Activated T-helper 1 cell treated with Interleukin-2 at 50 U/mL for 16 hours (primary cell): ENCODE measurements around the gene SLC2A13.
"Not testable (repeated sequence)": the region's sequence is repeated elsewhere in the genome, so short reads cannot be mapped to it uniquely, and the experiment has no call there.

Experiments used
- DNase-seq: peaks from one replicate; pipeline ENCODE4 v3.0.0-alpha.2; 2020; ENCODE audit warnings: low read depth

Gene SLC2A13

DNA sequence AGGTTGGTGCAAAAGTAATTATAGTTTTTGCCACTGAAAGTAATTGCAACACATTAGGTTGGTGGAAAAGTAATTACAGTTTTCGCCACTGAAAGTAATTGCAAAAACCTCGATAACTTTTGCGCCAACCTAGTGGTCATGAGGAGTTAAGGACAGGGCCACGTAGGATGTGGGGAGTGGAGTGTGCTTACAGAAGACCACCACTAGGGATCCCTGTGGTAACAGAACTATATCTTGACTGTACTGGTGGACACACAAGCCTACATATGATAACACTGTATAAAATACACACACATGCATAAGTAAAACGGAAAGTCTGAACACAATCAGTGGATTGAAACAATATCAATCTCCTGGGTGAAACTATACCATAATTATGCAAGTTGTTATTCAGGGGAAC, 298.8 kb downstream of the SLC2A13 start:
- no peak for DNase-seq

GRCh38 chr12:39805651-39806050, 300.2 kb downstream of the SLC2A13 start:
- no peak for DNase-seq

DNA sequence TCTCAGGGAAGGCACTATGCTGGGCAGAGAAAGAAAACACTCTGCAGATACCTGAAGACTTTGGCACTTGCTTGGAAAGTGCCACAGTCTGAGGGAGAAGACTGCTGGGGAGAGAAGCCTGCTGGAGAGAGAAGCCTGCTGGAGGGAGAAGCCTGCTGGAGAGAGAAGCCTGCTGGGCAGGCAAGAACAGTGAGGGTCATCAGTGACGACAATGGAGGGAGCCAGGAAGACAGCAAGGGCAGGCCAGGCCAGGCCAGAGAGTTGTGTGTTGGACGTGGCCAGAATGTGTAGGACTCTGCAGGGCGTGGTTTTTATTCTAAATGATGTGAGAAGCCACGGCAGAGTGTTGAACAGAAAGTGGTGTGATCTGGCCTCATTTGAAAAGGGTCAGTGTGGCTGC, 301.0 kb downstream of the SLC2A13 start:
- DNase-seq, result no peak

DNA sequence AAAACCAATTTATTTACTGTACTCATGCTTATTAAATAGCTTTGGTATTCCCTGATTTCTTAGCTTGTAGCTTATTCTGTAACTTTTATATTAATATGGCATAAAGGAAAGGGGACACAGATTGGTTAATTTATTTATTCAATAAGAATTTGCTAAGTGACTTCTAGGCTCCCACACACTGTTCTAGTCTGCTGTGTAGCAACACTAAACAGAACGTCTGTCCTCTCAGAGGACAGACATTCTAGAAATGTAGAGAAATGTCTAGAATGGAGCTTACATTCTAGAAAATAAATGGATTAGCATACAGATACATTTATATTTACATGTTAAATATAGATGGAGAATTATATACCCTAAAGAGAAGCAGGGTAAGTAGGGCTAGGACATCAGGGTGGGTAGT, 301.4 kb downstream of the SLC2A13 start:
- no peak for DNase-seq

DNA sequence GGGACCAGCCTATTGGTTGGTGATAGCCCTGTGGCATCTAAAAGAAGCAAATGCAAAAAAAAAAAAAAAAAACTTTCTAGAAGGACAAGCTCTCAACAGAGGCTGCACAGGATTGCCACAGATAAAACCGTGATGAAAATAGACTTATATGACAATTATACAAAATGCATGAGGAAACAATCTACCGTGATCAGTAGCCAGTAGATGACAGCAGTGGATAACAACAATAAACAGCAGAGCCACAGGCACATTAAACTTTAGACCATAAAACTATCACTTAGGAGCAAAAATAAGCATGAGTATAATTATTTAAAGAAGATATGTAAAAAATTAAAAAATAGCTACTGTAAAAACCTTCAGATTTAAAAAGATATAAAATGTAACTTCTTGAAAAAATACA, 302.7 kb downstream of the SLC2A13 start:
- DNase-seq, result no peak

DNA sequence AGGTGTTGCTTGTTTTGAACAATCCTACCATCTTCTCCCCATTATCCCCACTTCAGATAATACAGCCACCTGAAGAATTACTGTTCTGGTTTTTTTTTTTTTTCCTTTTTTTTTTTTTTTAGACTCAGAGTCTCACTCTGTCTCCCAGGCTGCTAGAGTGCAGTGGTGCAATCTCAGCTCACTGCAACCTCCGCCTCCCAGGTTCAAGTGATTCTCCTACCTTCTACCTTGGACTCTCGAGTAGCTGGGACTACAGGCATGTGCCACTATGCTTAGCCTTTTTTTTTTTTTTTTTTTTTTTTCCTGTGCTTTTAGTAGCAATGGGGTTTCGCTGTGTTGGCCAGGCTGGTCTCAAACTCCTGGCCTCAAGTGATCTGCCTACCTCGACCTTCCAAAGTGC, 306.9 kb downstream of the SLC2A13 start:
- no peak for DNase-seq

DNA sequence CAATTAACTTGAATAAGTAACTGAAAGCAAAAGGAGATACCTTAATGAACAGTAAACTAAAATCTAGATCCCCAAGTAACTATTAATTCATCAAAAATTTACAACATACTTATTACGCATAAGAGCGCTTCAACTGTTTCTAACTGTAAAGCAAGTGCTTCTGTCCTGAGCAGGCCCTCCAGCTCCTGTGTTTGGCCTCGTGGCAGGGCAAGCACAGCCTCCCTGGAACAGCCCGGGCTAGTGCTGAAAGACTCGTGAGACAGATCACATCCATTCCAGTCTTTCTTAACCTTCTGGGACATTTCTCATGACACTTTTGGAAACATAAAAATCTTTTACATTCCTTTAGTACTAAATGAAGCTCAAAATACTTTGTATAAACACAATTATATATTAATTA, 307.5 kb downstream of the SLC2A13 start:
- DNase-seq, result no peak

DNA sequence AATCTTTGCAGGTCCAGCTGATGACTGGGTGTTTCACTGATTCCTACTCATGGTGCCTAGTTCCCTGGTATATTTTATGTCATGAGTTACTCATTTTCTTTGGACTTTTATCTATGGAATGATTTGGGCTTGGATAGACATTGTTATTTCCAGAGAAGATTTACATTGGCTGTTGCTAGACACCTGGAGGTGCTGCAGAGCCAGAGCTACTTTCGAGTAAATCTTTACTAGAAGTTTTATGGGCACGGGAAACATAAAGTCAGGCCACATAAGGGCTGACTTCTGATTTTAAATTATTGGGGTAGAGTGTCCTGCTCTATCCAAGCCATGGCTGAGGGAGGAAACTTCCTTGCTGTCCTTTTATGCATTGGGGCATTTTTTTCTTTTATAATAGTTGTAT, 310.4 kb downstream of the SLC2A13 start:
- DNase-seq, result no peak

DNA sequence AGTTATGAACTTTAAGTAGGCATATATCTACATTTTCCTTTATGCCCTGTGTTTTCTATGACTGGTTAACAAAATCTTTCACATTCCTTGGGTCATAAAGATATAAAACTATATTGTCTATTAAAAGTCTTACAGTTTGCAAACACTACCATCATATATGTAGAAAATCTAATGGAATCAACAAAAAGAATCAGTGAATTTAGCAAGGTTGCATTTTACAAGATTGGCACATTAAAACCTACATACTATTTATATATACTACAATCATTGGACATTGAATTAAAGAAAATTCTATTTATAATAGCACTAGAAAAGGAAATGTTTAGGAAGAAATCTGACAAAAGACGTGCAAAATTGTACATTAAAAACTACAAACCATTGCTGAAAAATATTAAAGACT, 312.9 kb downstream of the SLC2A13 start:
- no peak for DNase-seq

- no peak for DNase-seq
Observed at GRCh38 chr12:39788239-39788638, 317.6 kb downstream of the SLC2A13 start.

- not testable (repeated sequence) for DNase-seq
Observed at GRCh38 chr12:39785814-39786213, 320.1 kb downstream of the SLC2A13 start.

DNA sequence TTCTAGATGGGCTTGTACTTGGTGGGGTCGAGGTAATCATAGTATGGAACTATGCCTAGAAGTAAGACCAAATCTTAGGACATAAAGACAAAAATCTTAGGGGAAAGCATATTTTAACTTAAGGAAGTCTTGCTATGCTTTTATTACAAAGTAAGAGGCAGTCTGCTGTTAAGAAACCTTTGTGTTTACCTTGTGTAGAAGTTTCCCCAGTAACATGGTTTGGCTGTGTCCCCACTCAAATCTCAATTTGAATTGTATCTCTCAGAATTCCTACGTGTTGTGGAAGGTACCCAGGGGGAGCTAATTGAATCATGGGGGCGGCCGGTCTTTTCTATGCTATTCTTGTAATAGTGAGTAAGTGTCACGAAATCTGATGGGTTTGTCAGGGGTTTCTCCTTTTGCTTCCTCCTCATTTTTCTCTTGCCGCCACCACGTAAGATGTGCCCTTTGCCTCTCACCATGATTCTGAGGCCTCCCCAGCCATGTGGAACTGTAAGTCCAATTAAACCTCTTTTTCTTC, 323.8 kb downstream of the SLC2A13 start:
- DNase-seq, result no peak

- DNase-seq, result no peak
Observed at GRCh38 chr12:39780913-39781446, 324.9 kb downstream of the SLC2A13 start.

DNA sequence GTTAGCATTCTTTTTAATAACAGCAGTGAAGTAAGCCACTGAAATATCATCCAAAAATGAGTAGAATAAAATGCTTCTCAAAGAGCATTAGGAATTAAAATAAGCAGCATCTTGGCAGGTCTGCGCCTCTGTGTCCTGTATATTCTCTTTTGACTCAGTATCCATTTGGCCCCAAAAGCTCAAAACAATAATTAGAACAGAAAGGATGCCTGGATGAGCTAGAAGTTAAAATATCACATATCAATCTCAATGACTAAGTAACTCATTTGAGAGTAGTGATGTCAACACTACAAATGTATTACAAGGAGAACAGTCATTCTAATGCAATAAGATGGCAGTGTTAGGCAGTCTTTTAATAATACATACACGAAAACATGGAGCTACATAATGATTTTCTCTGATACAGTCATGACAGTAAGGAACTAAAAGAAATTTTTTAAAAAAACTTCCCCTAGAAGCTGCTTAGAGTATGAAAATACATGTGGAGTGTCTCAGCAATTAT, 325.4 kb downstream of the SLC2A13 start:
- DNase-seq, result no peak

GRCh38 chr12:39779768-39780340, 326.0 kb downstream of the SLC2A13 start:
- no peak for DNase-seq

DNA sequence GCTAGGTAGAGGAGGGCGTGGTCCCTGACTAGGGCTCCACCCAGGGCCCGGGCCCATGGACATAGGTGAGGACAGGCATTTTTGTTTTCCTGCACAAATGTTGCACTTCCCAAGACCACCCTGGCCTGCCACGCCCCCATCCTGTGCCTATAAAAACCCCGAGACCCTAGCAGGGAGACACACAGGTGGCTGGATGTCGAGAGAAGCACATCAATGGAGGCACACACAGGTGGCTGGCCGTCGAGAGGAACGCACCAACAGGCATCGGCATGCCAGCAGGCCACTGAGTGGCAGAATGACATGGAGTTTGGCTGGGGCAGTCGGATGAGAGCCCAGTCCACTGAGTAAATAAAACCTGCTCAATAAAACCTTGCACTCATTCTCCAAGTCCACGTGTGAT, 328.4 kb downstream of the SLC2A13 start:
- no peak for DNase-seq

- DNase-seq, result no peak
Observed at GRCh38 chr12:39773266-39773665, 332.6 kb downstream of the SLC2A13 start.

GRCh38 chr12:39772821-39773259, 333.0 kb downstream of the SLC2A13 start:
- DNase-seq, result no peak

GRCh38 chr12:39771456-39771855, 334.4 kb downstream of the SLC2A13 start:
- DNase-seq, result no peak

DNA sequence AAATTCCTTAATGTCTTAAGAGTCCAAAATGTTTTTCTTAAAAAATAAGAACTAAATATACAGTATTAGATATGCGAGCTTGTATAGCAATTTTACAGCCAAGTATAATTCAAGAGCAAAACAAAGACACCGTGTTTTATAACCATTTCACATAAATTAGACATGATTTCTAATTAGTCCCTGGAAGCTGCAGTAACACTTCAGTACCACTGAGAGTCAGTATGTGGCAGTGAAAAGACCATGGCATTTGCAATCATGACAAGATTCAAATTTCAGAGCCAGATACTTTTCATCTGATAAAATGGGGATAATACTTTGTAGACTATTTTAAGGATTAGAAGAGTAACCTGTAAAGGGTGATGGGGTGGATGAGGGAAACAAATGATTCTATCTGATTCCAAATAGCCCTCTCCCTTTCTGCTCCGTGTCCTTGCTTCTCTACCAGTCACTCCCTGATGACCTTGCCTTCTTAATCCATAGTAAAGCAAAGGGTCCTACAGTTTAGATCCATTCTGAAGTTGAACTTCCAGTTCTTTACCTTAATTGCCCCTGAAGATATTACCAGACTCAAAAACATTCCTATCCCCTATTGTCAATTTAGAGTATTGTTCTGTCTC, 340.8 kb downstream of the SLC2A13 start:
- DNase-seq, result no peak

GRCh38 chr12:39763890-39764169, 342.1 kb downstream of the SLC2A13 start:
- DNase-seq, result no peak

DNA sequence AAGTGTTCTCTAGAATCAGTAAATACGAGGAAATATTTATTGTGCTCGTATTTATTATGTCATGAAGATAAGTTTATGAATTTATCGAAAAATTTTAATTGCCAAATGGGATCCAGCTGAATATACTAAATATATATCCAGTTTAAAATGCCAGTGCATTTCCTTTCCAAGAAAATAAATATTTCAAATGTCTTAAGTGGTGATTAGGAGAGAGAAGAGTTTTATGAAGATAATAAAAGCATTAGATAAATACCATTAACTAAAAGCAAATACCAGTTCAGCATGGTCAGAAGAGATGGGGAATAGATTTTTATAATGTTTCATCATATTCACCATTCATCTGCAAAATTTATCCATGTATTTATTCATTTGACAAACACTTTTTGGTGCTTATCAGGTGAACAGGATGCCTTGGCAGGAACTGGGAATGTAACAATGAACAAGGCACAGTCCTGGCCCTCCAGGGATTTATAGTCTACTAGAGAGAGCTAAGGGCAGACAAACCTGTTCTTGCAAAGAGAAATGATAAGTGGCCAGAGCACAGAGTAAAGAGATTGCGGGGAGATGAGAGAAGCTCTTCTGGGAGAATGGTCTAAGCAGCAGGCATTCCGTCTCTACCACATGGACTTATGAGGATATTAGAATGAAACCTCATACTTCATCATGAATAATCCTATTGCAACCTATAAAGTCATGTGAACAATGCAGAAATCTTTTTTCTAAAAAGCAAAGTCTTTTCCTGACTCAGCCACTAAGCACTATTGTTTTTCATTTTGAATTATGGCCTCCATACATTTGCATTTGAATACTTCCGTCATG, 342.6 kb downstream of the SLC2A13 start:
- no peak for DNase-seq

GRCh38 chr12:39755478-39755877, 350.4 kb downstream of the SLC2A13 start:
- DNase-seq, result no peak
